GM18511 (cell line): ENCODE measurements around the gene CASZ1.

Source experiments
- ATAC-seq: cut with Tn5 transposase; IDR thresholded peaks from one replicate; pipeline ENCODE4 v1.9.1; 2021; ENCODE audit warnings: mild to moderate bottlenecking, moderate library complexity; ENCODE audit not compliant: unreplicated experiment

The CASZ1 gene

DNA sequence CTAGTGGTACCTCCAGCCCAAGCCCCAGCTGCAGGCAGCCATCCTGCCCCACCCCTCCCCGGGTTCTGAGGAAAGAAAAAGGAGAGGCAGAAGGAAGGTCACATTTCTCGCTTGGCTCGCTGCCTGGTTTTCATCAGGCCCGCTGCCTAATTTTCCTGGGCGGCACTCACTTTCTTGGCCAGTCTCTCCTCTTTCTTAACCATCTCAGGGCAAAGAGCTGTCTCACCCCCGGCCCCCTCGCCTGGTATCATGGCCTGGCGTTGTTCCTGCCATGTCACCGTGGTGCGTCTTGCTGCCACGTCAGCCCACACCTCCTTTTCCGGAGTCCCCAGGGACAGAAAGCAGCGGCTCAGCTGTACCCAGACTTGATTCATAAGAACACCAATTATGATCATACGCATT, 26.6 kb upstream of the CASZ1 start:
- ATAC-seq: no peak

DNA sequence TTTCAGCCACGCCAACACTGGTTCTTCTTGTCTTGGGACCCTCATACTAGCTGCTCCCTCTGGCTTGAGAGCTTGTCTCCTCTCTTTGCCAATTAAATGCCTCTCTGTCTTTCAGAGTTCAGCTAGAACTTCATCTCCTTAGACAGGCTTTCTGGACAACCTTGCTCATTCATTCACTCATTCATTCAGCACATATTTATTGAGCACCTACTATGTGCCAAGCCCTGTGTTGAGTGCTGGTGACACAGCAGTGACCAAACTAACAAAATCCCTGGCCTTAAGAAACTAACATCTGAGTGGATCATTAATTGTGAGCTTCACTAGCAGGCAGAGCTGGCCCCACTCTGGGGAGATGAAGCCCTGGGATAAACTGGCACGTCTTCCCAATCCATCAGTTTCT, 24.9 kb upstream of the CASZ1 start:
- no peak for ATAC-seq

DNA sequence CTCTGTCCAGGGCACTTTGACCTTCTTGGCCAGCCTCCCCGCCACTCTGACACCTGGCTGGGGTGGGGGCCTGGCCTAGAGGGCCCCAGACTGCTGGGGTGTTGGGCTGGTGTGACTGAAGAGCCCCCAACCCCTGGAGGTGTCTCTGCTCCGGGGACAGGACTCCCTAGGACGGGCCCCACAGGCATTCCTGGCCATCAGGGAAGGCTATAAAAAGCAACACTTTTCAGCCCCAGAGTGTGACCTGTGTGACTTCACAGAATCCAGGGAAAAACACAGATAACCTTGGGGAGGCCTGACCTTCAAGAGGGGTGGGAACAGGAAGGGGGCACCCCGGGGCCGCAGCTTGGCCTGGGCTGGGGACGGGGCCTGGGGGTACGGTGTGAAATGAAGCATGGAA, 24.0 kb upstream of the CASZ1 start:
- ATAC-seq: no peak

DNA sequence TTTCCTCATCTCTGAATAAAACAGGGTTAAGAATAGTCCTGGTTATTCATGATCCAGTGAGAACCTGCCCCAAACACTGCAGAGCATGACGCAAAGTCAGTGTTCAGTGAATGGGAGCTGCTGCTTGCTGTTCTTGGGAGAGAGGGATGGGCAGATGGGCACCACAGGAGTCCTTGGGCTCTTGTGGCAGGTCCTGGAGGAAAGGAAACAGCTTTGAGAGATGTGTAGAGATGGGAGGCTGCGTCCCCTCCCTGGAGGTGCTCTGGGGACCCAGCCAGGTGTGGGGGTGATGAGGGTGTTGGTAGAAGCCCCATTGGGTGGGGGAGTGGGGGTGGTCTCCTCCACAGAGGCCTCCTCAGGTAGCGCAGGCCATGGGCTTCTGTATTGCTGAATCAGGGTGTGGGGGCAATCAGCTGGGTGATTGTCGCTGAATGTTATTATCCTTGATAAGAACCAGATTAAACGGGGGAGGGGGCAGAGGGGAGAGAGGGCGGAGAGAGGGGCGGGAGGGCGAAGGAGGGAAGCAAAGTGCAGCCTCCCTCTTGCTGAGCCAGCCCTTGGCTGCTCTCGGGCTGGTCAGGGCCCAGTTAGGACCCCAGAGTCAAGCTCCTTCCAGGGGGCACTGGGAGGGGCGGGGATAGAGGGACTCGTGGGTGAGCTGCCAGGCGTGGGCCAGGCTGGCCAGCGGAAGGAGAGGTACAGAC, 22.9 kb upstream of the CASZ1 start:
- no peak for ATAC-seq

DNA sequence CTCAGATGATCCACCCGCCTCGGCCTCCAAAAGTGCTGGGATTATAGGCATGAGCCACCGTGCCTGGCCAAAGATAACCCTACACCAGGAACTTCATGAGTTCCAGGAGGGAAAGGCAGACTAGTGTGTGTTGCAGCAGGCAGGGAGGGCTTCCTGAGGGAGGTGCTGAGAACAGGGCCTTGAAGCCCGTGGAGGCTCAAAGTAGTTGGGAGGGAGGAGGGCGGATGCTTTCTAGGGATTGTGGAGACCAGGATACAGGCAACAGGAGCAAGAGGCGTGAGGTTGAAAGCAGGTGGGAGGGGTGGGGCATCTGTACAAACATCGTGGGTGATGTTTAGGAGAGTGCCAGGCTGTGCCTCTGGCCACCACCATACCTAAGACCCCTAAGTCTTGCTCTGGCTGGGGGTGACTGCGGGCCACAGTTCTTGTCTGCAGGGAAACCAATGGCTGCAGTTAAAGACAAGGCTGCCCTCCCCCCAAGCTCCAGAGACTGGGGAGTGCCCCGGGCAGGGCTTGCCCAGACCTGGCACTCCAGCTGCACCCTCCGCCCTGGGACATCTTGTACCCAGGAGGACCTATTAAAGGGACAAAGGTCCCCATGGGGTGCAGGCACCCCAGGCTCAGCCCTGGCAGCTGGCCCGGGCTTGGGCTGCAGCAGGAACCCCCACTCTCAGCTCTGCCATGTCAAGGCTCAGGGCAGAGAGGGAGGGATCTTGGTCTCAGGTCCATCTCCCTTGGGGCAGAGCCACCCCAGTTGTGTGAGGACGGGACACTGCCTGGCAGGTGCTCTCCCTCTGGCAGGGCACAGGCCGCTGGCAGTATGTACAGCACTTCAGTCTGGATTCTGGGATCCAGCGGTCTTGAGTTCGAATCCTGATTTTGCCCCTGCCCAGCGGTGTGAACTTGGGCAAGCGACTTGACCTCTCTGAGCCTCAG, 22.1 kb upstream of the CASZ1 start:
- ATAC-seq: no peak

DNA sequence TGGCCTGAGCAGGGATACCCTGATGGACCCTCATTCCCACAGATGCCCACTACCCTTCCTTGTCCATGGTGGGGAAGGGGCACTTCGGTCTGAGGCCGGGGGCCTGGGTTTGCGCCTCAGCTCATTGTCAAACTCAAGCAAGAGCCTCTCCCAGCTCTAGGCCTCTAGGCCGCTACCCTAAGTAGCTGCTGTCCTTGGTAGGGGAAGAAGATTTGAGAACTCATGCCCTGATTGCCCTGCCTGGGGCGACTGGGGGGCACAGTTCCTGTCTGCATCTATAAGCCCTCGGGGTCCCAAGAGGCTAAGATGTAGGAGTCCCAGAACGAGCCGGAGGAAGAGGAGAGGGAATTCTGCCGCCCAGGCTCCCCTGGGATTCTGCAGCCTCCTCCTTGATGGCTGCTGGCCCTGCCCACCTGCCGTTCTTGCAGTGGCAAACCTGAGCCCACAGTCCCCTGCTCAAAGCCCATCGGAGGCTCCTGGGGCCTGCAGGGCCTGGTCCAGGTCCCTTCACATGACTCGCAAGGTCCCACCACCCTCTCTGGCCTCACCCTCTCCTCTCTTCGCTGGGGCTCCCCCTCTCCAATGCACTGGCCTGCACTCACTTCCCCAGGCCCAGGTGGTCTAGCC, 20.4 kb upstream of the CASZ1 start:
- ATAC-seq: no peak

DNA sequence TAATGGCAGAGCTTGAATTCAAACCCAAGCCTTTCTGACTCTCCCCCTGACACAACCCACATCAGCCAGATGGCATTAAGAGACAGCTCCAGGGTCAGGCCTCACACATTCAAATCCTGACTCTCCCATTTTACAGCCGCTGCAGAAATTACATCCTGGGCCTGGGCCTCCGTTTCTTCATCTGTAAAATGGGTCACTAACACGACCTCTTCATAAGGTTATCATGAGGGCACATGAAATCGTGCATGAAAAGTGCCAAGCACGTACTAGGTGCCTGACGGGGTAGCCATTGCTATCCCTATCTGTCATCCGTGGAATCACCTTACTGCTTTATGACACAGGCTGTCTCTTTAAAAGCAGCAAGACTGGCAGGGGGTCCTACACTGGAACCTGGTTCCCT, 19.8 kb upstream of the CASZ1 start:
- ATAC-seq: no peak

DNA sequence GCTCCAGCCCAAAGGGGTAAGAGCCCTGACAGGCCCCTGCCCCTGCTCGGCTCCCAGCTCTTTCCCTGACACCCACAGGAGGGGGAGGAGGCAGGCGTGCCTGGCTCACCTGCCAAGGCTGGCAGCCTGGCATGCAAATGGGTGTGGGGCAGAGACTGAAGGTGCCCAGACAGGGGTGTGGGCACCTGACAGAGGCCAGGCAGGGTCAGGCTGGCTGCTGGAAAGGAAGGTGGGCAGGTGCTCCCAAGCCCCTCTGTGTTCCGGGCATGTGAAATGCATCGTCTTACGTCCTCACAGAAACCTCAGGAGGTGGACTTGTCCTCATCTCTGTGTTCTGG, 19.4 kb upstream of the CASZ1 start:
- no peak for ATAC-seq

DNA sequence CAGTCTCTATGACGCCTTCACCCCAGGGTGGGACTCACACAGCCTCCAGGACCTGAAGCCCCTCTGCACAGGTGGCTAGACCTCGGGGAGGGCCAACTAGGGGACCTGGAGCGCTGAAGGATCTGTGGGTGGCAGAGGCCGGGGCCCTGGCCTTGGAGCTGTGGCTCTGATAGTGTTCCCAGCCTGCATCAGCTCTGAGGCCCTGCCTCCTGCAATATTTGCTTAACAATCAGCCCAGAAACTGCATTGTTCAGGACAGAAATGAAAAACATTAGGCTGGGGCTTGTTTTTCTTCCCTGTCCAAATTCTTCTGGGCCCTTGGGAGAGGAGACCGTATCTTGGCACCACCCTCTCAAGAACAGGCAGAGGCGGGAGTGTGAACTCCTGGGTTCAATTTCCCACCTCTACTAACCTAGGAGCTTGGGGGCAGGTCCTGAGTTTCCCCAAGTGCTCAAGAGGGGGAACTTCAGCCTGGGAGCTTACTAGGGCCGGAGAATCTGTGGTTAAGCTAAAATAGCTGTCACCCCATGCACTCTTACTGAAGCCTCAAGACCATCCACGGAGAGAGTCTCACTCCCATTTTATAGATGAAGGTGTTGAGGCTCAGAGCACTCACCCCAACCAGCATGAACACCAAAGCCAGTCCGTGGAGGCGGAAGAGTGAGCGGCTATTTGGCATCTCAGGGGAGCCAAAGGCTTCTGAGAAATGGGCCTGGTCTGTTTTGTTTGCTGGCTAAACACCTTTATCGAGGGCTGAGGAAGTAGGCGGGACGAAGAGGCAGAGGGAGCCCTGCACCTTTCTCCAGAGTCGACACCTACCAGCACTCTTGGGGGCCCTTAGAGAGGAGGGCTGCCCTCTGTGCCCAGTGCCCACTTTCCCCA, 18.8 kb upstream of the CASZ1 start:
- no peak for ATAC-seq

DNA sequence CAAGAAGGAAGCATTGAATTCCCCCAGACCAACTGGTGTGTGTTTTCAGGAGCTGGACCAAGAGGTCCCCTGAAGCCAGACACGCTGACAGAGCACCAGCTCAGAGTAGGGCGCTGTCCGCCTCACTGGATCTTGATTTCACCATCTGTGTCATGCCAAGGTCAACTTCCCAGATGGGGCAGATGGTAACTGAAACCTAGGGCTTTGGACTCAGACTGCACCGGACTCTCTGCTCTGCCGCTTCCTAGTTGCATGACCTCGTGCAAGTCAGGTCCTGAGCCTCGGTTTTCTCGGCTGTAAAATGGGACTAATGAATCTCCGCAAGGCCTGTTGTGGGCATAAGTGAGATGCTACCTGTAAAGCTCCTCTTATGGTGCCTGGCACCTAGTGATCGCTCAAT, 17.9 kb upstream of the CASZ1 start:
- no peak for ATAC-seq

DNA sequence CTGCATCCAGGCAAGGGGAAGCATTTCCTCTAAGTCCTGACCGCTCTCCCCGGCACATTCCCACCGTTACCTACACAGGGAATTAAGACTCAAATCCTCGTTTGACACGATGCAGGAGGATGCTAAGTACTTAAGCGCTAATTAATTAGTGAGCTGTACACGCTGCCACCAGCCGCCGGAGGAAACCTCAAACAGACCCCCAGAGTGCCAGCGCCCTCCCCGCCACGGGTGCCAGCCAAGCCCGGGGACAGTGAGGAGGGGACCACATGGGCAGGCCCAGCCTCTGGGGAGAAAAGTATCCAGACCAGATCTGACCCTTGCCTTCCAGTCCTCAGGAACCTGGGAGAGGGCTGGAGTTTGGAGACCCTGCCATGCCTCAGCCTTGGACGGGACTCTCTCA, 17.4 kb upstream of the CASZ1 start:
- ATAC-seq: no peak

DNA sequence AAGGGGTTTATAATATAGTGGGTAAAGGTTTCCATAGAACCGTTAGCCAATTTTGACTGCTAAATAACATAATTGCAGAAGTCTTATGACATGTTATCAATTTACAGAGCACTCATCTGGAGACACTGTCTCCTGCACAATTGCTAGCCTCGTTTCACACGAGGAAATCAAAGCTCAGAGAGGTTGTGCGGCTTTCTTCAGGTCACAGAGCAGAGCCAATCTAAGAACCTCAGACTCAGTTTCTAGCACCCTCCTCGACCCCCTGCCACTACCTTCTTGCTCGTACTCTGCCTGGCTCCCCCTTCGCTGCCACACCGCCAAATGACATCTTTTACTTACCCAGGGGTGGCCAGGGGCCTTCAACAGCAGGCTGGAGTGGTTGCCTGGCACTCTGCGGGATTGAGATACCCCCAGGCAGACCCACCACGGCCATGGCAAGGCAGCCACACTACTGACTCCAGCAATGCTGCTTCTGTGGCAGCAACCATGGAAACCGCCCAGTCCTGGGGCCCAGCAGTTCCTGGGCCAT, 16.0 kb upstream of the CASZ1 start:
- no peak for ATAC-seq

DNA sequence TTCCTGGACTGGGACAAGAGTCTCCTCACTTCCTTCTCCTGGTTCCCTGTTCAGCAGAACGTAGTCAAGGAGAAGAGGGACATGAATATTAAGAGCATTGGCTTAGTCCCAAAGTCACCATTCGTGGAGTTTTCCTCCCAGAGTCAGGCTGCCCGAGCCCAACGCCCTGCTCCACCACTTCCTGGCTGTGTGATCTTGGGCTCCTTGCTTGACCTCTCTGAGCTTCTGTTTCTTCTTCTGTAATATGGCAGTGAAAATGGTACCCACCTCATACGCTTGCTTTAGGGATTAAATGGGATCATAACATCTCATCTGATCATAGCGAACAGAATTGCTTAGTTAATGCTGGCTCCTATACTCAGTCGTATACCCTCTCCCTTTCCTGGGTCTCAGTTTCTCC, 12.0 kb upstream of the CASZ1 start:
- ATAC-seq: no peak

DNA sequence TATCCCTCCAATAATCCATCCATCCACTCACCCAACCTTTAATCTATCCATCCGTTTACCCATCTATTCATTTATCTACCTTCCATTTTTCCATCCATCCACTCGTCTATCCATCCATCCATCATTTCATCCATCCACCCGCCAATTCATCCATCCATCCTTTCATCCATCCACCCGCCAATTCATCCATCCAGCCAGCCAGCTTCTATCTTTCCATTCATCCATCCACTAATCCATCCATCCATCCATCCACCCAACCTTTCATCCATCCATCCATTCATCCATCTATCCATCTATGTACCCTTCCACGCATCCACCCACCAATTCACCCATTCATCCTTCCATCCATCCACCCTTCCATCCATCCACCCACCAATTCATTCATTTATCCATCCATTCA, 10.5 kb upstream of the CASZ1 start:
- ATAC-seq: no peak

DNA sequence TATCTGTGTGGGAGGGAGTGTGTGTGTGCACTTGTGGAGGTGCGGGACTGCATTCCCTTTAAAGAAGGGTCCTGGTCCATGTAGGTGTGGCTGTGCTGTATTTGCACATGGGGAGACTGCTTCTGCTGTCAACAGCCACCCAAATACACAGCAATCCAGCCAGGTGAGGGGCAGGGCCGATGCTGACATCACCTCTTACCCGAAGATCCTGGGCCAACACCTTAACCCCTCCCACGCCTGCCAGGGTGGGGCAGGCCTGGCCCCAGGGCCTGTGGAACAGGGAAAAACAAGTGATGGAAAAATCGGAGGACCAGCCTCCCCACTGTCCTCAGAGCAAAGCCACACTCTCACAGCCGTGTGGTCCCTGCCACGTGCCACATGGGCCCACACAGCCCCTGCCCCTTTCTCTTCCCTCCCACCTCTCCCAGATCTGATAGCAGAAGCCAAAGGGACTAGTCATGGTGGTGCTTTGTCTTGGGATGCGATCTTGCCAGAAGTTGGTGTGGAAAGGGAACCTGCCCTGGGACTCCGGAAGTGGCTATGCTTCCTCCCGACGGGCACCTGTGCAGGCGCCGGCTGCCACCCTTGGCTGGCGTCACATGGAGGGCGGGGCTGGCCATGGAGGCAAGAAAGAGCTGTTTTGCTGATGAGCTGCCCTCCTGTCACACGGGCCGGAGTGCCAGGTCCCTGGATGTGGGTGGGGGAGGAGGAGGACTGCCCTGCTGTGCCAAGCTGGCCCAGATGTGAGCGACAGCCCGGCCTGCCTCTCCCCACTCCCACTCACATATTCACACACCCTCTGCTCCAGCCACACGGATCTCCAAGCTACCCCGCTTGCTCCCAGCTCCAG, 7.8 kb upstream of the CASZ1 start:
- no peak for ATAC-seq

DNA sequence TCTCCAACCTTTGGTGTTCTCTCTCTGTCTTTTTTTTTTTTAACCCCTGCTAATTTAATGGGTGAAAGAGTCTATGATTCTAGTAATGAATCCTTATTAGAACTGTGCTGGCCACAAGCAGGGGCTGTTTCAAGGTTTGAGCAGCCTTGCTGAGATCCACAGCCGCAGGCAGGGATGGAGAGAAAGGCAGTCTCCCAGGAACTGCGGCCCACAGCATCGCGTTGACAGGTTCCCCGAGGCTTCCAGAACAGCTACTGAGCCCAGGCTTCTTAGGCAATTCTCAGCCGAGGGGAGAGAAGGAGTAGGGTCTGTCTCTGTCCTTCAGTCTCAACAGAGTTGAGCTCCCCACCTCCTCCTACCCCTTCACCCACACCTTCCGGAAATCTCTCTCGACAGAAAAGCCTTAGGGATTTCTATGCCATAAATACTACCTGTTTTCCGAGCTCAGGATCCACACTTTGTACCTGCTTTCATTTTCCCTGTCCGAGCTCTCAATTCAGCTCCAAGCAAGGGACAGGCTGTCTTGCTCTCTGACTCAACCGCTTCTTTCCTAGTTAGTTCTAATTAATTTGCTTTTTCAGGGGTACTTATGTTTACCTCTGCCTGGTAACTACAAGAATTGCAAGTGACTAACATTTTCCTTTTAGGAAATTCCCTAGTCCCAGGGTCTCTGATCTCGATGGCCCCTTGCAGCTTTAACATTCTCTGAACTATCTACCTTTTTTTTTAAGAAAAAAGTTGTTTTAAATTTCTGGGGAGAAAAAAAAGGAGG, 6.7 kb upstream of the CASZ1 start:
- ATAC-seq: no peak

DNA sequence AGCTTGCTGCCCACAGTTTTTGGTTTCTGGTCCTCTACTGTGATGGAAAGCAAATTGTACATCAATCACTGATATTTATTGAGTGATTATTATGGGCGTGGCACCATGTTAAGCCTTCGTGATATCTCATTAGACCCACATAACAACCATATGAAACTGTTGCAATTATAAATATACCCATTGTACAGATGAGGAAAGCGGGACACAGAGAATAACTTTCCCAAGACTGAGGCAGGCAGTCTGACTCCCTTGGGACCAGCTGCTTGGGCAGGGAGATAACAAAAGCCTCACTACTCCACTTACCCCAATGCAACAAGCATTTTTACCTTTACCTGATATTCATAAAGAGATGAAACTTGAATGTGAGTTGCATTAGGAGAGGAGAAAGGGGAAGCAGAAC, 4.3 kb upstream of the CASZ1 start:
- ATAC-seq: no peak

DNA sequence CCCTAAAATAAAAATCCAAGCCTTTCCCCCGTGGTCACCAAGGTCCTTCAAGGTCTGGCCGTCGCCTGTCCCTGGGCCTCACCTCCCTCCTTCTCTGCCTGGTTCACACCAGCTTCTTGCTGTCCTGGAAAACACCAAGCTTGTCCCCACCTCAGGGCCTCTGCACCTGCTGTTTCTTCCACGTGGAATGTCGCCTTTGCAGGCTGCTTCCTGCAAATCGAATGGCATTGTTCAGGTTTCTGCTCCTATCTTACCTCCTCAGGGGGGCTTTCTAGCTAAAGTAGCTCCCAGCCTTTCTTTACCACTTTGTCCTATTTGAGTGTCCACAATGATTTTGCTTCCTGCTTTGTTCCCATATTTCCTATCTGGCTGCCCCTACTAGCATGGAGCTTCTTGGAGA, 3.3 kb upstream of the CASZ1 start:
- ATAC-seq: no peak
